Gastroesophageal sphincter (tissue), 4 donors: ENCODE measurements around the gene DNAAF3. TPM values are rescaled to one million over a fixed set of nuclear protein-coding genes. Genes with fewer than 3 reads are reported as not detected.

Source experiments
- ATAC-seq: fragments of 150-250 bp; one replicate; pipeline ENCODE4 v1.9.1; 2016; ENCODE audit warnings: mild to moderate bottlenecking, moderate library complexity
- H3K27ac ChIP-seq, 4 donors: fragments of 200-600 bp; sonication (generic) in 3 of 4; 1 replicate in 3 of 4; 2 replicates in 1 of 4; pipeline ENCODE4 v1.5.1; 2016 to 2019
- H3K27me3 ChIP-seq: fragments of 200-600 bp; sonication (generic); one replicate; pipeline ENCODE4 v1.5.1; 2019
- H3K36me3 ChIP-seq, 2 donors: fragments of 200-600 bp; sonication (generic); one replicate each; pipeline ENCODE4 v1.5.1; 2019; ENCODE audit warnings: control low read depth in 1 of 2
- H3K4me1 ChIP-seq, 3 donors: fragments of 200-600 bp; sonication (generic); 1 replicate in 2 of 3; 2 replicates in 1 of 3; pipeline ENCODE4 v1.5.1; 2016 to 2019; ENCODE audit warnings: control low read depth in 2 of 3
- H3K4me3 ChIP-seq, 2 donors: fragments of 200-600 bp; sonication (generic); one replicate each; pipeline ENCODE4 v1.5.1; 2019; ENCODE audit warnings: mild to moderate bottlenecking in 1 of 2, moderate library complexity in 1 of 2
- H3K9me3 ChIP-seq, 3 donors: fragments of 200-600 bp; sonication (generic); one replicate each; pipeline ENCODE4 v1.5.1; 2017 to 2019; ENCODE audit warnings: control low read depth in 2 of 3
- EP300 ChIP-seq: sonication (generic); formaldehyde crosslinking; IDR thresholded peaks from one replicate; pipeline ENCODE4 v1.6.1; 2017; ENCODE audit warnings: antibody characterized with exemption, mild to moderate bottlenecking
- POLR2A ChIP-seq, 2 donors: fragments of 450-650 bp; IDR thresholded peaks; one replicate each; pipeline ENCODE4 v1.6.1; 2017; ENCODE audit warnings: antibody characterized with exemption in 2 of 2, mild to moderate bottlenecking in 2 of 2, moderate library complexity in 1 of 2
- POLR2AphosphoS5 ChIP-seq: sonication (generic); formaldehyde crosslinking; IDR thresholded peaks from one replicate; pipeline ENCODE4 v1.6.1; 2017; ENCODE audit warnings: antibody characterized with exemption
- WGBS, 2 donors: methylation state at CpG; one replicate each; pipeline ENCODE4 v1.1.5; 2018; ENCODE audit warnings: low coverage in 1 of 2; 5-methylcytosine and 5-hydroxymethylcytosine counted together
- total RNA-seq, 4 donors: library from RNA; depleted of rRNA; stranded (reverse); fragments of >200 nt; gene quantifications; one replicate each; pipeline ENCODE4 v1.1.0, GENCODE V29; 2016
- TF ChIP-seq, protein P1 (sequence below), 4 experiments: fragments of 200-600 bp in 2 of 4; fragments of 450-650 bp in 2 of 4; sonication (generic) in 1 of 4; IDR thresholded peaks; one replicate each; pipeline ENCODE4 v1.5.1; 2017 to 2019; ENCODE audit warnings: antibody characterized with exemption in 4 of 4, mild to moderate bottlenecking in 2 of 4, moderate library complexity in 2 of 4

DNAAF3 gene
- total RNA-seq, 4 donors from 2014 or later = 0.42 to 0.52 TPM; not detected in 2

DNA sequence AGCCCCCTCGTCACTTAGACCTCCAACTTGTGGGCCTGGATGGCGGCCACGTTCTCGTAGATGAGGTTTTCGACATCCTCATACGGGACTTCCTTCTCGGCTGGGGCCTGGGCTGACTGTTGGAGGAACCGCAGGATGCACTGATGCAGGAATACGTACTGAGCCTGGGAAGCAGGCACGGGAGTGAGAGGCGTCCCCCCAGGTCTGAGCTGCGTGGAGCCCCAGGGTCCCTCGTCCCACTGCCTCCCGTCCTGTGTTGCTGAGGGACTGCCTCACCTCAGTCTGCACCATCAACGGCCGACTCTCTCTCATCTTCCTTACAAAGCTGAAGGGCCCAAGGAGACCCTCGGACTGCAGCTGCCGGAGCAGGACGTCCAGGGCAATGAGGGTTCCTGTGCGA, 15.3 kb upstream of the DNAAF3 start:
- Histone ChIP-seq H3K4me3 (no peak overlapping the region), H3K9me3 (no peaks in the 10 kb centered on the region), H3K36me3 (no peaks in the 10 kb centered on the region), H3K27ac (no peak overlapping the region), H3K27me3 (peaks cover 100% of the 10 kb centered on the region), H3K4me1 (peaks cover 0 to 18% (median 3%) of the 10 kb centered on the region in 3 donors)
- TF ChIP-seq, protein P1, sequence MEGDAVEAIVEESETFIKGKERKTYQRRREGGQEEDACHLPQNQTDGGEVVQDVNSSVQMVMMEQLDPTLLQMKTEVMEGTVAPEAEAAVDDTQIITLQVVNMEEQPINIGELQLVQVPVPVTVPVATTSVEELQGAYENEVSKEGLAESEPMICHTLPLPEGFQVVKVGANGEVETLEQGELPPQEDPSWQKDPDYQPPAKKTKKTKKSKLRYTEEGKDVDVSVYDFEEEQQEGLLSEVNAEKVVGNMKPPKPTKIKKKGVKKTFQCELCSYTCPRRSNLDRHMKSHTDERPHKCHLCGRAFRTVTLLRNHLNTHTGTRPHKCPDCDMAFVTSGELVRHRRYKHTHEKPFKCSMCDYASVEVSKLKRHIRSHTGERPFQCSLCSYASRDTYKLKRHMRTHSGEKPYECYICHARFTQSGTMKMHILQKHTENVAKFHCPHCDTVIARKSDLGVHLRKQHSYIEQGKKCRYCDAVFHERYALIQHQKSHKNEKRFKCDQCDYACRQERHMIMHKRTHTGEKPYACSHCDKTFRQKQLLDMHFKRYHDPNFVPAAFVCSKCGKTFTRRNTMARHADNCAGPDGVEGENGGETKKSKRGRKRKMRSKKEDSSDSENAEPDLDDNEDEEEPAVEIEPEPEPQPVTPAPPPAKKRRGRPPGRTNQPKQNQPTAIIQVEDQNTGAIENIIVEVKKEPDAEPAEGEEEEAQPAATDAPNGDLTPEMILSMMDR (IDR thresholded peaks at IDR 0.05) = no peak
- TF ChIP-seq POLR2AphosphoS5 (no peak), POLR2A (IDR thresholded peaks at IDR 0.05) (no peak), EP300 (no peak)
- ATAC-seq = no peak
- no CpG with 5 or more reads among the region's 20 CpGs for WGBS, 2 donors

DNA sequence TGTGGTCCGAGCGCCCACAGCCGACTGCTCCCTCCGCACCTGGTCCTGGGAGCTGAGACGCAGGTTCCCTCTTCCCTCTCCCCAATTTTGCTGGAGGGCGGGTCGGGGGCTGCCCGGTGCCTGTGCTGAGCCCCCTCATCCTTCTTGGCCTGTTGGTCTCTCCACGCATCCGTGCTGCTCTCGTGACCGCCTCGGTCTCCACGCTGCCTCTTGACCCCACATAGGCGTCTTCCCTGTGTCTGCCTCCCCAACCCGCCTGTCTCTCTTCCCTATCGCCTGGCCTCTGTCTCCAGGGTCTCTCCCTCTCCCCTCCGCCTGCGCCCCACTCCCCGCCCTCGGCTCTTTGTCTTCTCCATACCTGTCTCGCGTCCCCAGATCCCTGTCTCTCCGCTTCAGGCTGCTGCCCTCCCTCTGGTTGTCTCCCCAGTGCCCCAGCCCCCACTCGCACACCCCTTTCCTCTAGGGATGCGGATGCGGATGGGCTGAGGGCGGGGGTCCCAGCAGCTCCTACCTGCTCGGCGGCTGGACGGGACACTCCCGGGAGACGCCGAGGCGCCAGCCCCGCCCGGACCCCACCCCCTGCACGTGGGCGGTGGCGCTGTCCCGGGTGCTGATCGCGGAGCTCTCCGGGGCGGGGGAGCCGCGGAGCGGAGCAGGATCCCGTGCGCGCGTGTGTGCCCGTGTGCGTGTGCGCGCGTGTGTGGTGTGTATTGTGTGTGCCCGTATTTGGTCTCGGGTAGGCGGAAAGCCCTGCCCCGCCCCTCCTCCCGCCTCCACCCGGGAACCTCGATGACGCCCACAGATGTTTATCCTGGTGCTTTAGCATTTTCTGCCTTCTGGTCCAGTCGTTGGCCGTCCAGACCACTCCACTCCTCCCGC, 13.4 kb upstream of the DNAAF3 start, which contains the start of gene SYT5:
Gene SYT5 (minus strand): TSS at position 684 of the 879 bp plus-strand sequence. CDS start 1,248 bp downstream, outside the sequence.
- peak within 1 kb of the TSS in 1 of 2 donors; percentile 36 for H3K4me3 ChIP-seq
- TF ChIP-seq EP300 (no peak), POLR2AphosphoS5 (no peak), POLR2A (IDR thresholded peaks at IDR 0.05) (no peak)
- TF ChIP-seq, protein P1 (IDR thresholded peaks at IDR 0.05) = no peak
- WGBS, 2 donors = 0 to 1% methylated on average over 14 to 16 of the region's 68 CpGs
- peaks cover 0 to 18% (median 3%) of the 10 kb centered on the region in 3 donors for H3K4me1 ChIP-seq
- H3K9me3 ChIP-seq = no peaks in the 10 kb centered on the region
- H3K36me3 ChIP-seq = no peaks in the 10 kb centered on the region
- ATAC-seq = peak; percentile 60
- peaks cover 100% of the 10 kb centered on the region for H3K27me3 ChIP-seq
- H3K27ac ChIP-seq = no peak within 1 kb of the TSS

DNA sequence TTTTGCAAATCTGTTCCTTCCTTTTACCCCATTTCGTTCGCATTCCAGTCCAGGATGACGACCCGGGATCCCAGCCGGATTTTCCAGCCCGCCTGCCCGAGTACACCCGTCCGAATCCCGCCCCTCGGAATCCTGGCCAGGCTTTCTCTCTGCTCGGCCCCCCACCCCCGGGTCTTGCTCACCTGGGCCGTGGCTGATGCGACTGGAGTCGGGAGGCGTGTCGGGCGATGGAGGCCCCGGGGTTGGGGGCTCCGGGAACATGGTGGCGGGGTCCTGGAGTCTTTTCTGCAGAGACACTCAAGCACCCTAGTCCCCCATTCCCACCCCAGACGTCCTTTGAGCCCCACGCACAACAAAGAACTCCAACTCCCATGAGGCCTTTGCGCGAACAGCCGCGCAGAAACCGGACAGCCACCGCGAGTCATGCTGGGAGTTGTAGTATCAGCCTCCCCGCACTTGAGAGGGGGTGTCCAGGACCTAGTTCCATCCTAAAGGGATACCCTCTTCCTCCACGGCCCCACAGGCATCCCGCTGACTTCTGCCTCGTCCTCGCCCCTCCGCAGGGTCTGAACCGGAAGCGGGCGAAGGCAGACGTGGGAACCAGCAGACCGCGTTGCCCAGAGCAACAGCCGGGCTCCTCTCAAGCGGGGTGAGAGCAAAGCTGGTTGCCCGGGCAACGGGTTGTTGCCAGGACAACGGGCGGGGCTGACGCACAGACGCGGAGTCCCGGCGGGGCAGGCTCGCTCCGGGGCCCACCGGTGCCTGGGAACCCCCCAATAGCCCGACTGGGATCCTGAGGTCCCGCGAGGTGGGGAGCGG, 12.6 kb upstream of the DNAAF3 start:
- Histone ChIP-seq H3K36me3 (no peaks in the 10 kb centered on the region), H3K27me3 (peaks cover 100% of the 10 kb centered on the region), H3K4me1 (peaks cover 0 to 24% (median 4%) of the 10 kb centered on the region in 3 donors), H3K9me3 (no peaks in the 10 kb centered on the region), H3K27ac (no peak overlapping the region), H3K4me3 (peak overlapping the region in 1 of 2 donors; percentile 36)
- WGBS, 2 donors = 4% methylated on average over 15 of the region's 61 CpGs; no CpG with 5 or more reads in 1 of the 2 donors
- no peak for TF ChIP-seq POLR2A (IDR thresholded peaks at IDR 0.05)
- no peak for TF ChIP-seq POLR2AphosphoS5
- TF ChIP-seq, protein P1 (IDR thresholded peaks at IDR 0.05) = no peak
- TF ChIP-seq EP300 = no peak
- ATAC-seq = peak; percentile 40

DNA sequence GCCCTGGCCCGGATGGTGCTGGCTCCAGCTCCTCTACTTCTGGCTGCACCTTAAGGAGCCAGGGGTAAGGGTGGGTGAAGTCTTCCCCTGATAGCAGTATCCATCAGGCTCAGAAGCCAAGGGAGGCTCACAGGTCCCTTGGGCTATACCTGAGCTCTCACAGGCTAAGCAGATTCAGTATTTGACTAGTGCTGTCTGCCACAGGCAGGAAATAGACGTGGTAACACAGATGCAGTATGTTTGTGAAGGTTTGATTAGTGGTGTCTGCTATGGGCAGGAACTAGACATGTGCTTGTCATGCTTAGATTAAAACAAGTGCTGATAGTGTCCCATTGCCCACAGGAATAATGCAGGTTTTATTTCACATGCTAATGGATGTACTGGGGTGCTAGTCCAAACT, 9.7 kb upstream of the DNAAF3 start:
- H3K27me3 ChIP-seq = peaks cover 100% of the 10 kb centered on the region
- no peaks in the 10 kb centered on the region for H3K9me3 ChIP-seq
- no peak overlapping the region for H3K27ac ChIP-seq
- H3K36me3 ChIP-seq = no peaks in the 10 kb centered on the region
- WGBS, 2 donors = 0 to 17% methylated on average over 1 of the region's 2 CpGs
- no peak for ATAC-seq
- no peak overlapping the region for H3K4me3 ChIP-seq
- H3K4me1 ChIP-seq = peaks cover 0 to 37% (median 11%) of the 10 kb centered on the region in 3 donors
- TF ChIP-seq EP300 (no peak), POLR2A (IDR thresholded peaks at IDR 0.05) (no peak), POLR2AphosphoS5 (no peak)
- TF ChIP-seq, protein P1 (IDR thresholded peaks at IDR 0.05) = no peak
